ENCODE results near the gene MICALL2.

GRCh38 chr7:1460821-1461645 lies 1.8 kb upstream of the MICALL2 start:
- no peak for TF ChIP-seq EZH2phosphoT487 (conservative IDR thresholded peaks at IDR 0.05; ENCODE audit: low read length)
- TF ChIP-seq, protein P1, sequence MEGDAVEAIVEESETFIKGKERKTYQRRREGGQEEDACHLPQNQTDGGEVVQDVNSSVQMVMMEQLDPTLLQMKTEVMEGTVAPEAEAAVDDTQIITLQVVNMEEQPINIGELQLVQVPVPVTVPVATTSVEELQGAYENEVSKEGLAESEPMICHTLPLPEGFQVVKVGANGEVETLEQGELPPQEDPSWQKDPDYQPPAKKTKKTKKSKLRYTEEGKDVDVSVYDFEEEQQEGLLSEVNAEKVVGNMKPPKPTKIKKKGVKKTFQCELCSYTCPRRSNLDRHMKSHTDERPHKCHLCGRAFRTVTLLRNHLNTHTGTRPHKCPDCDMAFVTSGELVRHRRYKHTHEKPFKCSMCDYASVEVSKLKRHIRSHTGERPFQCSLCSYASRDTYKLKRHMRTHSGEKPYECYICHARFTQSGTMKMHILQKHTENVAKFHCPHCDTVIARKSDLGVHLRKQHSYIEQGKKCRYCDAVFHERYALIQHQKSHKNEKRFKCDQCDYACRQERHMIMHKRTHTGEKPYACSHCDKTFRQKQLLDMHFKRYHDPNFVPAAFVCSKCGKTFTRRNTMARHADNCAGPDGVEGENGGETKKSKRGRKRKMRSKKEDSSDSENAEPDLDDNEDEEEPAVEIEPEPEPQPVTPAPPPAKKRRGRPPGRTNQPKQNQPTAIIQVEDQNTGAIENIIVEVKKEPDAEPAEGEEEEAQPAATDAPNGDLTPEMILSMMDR (IDR thresholded peaks at IDR 0.05; ENCODE audit: insufficient read depth, low read length, poor library complexity, severe bottlenecking): no peak
